Loucy (cell line): ENCODE measurements around the gene CD83.

Experiments
- H2AFZ ChIP-seq: fragments of 200-600 bp; sonication (generic); 2 replicates; pipeline ENCODE4 v1.6.0; 2016; ENCODE audit warnings: antibody characterized with exemption, mild to moderate bottlenecking, low read length, moderate library complexity
- H3F3A ChIP-seq: fragments of 200-600 bp; 2 replicates; pipeline ENCODE4 v1.6.0; 2016; ENCODE audit warnings: antibody characterized with exemption, low read depth, mild to moderate bottlenecking
- H3K27me3 ChIP-seq: fragments of 200-600 bp; sonication (generic); 2 replicates; pipeline ENCODE4 v1.6.1; 2014; ENCODE audit warnings: low read length, mild to moderate bottlenecking; ENCODE audit not compliant: insufficient read depth, poor library complexity, severe bottlenecking
- H3K36me3 ChIP-seq: fragments of 200-600 bp; sonication (generic); 2 replicates; pipeline ENCODE4 v1.6.1; 2016; ENCODE audit warnings: low read length; ENCODE audit not compliant: insufficient read depth
- H3K4me1 ChIP-seq: fragments of 200-600 bp; sonication (generic); 2 replicates; pipeline ENCODE4 v1.5.1; 2014; ENCODE audit warnings: low read length, mild to moderate bottlenecking; ENCODE audit not compliant: insufficient read depth, poor library complexity, severe bottlenecking
- H3K4me2 ChIP-seq: fragments of 200-600 bp; sonication (generic); 2 replicates; pipeline ENCODE4 v1.6.0; 2014; ENCODE audit warnings: antibody characterized with exemption, low read length, low read depth, mild to moderate bottlenecking; ENCODE audit not compliant: poor library complexity, severe bottlenecking
- H3K4me3 ChIP-seq: fragments of 200-600 bp; sonication (generic); 2 replicates; pipeline ENCODE4 v1.5.1; 2014; ENCODE audit warnings: low read length, mild to moderate bottlenecking, mixed read lengths; ENCODE audit not compliant: poor library complexity, severe bottlenecking
- H3K79me2 ChIP-seq: fragments of 200-600 bp; sonication (generic); 2 replicates; pipeline ENCODE4 v1.6.1; 2014; ENCODE audit warnings: low read length; ENCODE audit not compliant: insufficient read depth
- H3K9ac ChIP-seq: fragments of 200-600 bp; sonication (generic); 2 replicates; pipeline ENCODE4 v1.6.0; 2014; ENCODE audit warnings: mild to moderate bottlenecking, low read depth, low read length, moderate library complexity; ENCODE audit not compliant: poor library complexity, severe bottlenecking
- H3K9me2 ChIP-seq: fragments of 200-600 bp; sonication (generic); replicated peaks from 2 replicates; pipeline ENCODE4 v1.6.1; 2016; ENCODE audit warnings: low read depth, low read length, mixed read lengths
- H3K9me3 ChIP-seq: fragments of 200-600 bp; sonication (generic); 2 replicates; pipeline ENCODE4 v1.6.1; 2014; ENCODE audit warnings: mild to moderate bottlenecking, antibody characterized with exemption, low read length, low read depth; ENCODE audit not compliant: insufficient read depth
- H4K20me1 ChIP-seq: fragments of 200-600 bp; sonication (generic); 2 replicates; pipeline ENCODE4 v1.6.0; 2014; ENCODE audit warnings: antibody characterized with exemption, low read length, mild to moderate bottlenecking; ENCODE audit not compliant: insufficient read depth, poor library complexity, severe bottlenecking
- EZH2phosphoT487 ChIP-seq: fragments of 200-600 bp; IDR thresholded peaks from 2 replicates; pipeline ENCODE4 v1.6.1; 2018; ENCODE audit warnings: antibody characterized with exemption, mild to moderate bottlenecking, moderate library complexity, borderline replicate concordance
- TF ChIP-seq, protein P1 (sequence below): fragments of 200-600 bp; sonication (generic); conservative IDR thresholded peaks from 2 replicates; pipeline ENCODE4 v1.5.1; 2014; ENCODE audit warnings: mild to moderate bottlenecking, antibody characterized with exemption, low read length

Gene CD83

DNA sequence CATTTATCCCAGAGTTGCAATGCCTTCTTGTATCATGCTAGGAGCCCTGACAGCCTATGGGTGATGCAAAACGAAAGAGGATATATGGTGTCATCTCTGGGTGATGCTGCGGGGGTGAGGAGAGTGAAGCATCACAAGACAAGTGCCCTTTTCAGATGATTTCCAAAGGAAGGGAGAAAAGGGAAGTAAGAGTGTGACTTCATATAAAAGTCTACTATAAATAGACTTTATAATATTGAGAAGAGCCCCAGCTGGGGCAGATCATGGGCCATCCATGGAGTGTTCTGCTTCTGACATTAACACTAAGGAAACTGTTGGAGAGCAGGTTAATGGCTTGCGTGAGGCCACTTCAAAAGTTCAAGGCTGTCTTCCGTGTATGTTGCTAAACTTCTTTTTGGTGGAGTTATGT, 4.4 kb downstream of the CD83 start:
- H4K20me1 ChIP-seq, result peaks cover 4% of the 10 kb centered on the region
- H3K4me2 ChIP-seq, result peak overlapping the region; percentile 50
- no peaks in the 10 kb centered on the region for H3K9me3 ChIP-seq
- H3K36me3 ChIP-seq, result no peaks in the 10 kb centered on the region
- H3K4me1 ChIP-seq, result peaks cover 58% of the 10 kb centered on the region
- H2AFZ ChIP-seq, result no peak overlapping the region
- H3K27me3 ChIP-seq, result no peaks in the 10 kb centered on the region
- no peak overlapping the region for H3K4me3 ChIP-seq
- peaks cover 3% of the 10 kb centered on the region; the same call in 1 of the 2 replicates for H3F3A ChIP-seq
- no peak overlapping the region for H3K9ac ChIP-seq
- peaks cover 67% of the 10 kb centered on the region for H3K79me2 ChIP-seq
- no peaks in the 10 kb centered on the region for H3K9me2 ChIP-seq
- no peak for TF ChIP-seq EZH2phosphoT487
- TF ChIP-seq, protein P1, sequence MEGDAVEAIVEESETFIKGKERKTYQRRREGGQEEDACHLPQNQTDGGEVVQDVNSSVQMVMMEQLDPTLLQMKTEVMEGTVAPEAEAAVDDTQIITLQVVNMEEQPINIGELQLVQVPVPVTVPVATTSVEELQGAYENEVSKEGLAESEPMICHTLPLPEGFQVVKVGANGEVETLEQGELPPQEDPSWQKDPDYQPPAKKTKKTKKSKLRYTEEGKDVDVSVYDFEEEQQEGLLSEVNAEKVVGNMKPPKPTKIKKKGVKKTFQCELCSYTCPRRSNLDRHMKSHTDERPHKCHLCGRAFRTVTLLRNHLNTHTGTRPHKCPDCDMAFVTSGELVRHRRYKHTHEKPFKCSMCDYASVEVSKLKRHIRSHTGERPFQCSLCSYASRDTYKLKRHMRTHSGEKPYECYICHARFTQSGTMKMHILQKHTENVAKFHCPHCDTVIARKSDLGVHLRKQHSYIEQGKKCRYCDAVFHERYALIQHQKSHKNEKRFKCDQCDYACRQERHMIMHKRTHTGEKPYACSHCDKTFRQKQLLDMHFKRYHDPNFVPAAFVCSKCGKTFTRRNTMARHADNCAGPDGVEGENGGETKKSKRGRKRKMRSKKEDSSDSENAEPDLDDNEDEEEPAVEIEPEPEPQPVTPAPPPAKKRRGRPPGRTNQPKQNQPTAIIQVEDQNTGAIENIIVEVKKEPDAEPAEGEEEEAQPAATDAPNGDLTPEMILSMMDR, result no peak

DNA sequence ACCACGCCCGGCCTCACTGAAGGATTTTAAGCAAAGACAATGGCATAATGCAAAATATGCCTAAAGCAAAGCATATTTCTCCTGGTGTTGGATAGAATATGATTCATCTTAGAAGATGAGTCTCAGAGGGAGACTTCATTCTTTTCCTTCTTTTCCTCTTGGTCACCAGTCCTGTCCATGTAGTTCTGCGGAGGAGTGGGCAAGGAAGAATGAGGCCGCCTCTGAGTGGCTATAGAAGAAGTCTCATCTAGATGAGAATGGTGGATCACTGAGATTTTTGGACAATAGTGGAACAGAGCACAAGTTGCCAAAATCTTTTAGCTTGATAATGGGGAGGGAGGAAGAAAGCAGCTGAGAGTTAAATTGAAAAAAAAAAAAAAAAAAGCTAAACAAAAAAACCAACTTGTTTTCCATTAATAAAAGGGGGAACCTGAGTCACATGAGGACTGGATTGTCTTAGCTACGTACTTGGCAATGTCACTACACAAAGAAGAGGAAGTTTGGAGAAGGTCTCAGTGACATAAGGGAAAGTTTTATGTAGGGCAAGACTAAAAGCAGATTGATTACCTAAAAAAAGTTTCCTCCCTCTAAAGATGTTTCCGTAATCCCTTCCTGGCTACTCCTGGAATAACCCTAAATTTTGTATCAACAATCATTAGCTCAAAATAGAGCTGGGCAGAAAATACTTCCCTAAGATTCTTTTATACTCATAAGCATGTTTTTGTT, 6.0 kb downstream of the CD83 start:
- Histone ChIP-seq H3K4me3 (peak overlapping the region; percentile 4), H3K4me2 (no peak overlapping the region), H3K36me3 (no peaks in the 10 kb centered on the region), H3K27me3 (no peaks in the 10 kb centered on the region), H3K4me1 (peaks cover 63% of the 10 kb centered on the region), H3K79me2 (peaks cover 76% of the 10 kb centered on the region), H3F3A (peaks cover 3% of the 10 kb centered on the region; the same call in 1 of the 2 replicates), H2AFZ (no peak overlapping the region), H3K9ac (no peak overlapping the region), H4K20me1 (peaks cover 4% of the 10 kb centered on the region), H3K9me2 (no peaks in the 10 kb centered on the region), H3K9me3 (no peaks in the 10 kb centered on the region)
- no peak for TF ChIP-seq EZH2phosphoT487
- TF ChIP-seq, protein P1, result no peak

DNA sequence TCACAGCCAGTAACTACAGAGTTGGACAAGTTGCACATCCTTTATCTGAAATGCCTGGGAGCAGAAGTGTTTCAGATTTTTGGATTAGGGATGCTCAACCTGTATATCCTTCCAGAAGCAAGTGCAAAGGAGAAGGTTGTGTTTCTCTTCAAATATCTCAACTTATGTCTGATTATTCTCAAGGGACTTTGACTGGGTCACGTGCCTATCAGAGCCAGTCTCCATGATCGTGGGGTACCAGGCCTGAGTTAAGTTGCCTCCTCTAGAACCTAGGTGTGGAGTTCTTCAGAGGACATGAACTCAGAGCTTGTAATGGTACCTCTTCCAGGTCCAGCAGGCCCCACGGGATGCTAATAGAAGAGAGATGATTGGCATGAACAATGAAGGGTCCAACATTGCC, 7.8 kb downstream of the CD83 start:
- peaks cover 3% of the 10 kb centered on the region for H4K20me1 ChIP-seq
- H3K4me1 ChIP-seq, result peaks cover 63% of the 10 kb centered on the region
- H3K9me3 ChIP-seq, result no peaks in the 10 kb centered on the region
- no peaks in the 10 kb centered on the region for H3K9me2 ChIP-seq
- H3K4me3 ChIP-seq, result no peak overlapping the region
- no peaks in the 10 kb centered on the region for H3K27me3 ChIP-seq
- peak overlapping the region; percentile 2 for H3K4me2 ChIP-seq
- peaks cover 3% of the 10 kb centered on the region; the same call in 1 of the 2 replicates for H3F3A ChIP-seq
- no peak overlapping the region for H3K9ac ChIP-seq
- peaks cover 74% of the 10 kb centered on the region for H3K79me2 ChIP-seq
- TF ChIP-seq, protein P1, result no peak
- TF ChIP-seq EZH2phosphoT487, result no peak
- no peaks in the 10 kb centered on the region for H3K36me3 ChIP-seq
- H2AFZ ChIP-seq, result no peak overlapping the region
